Measurements from ENCODE around the gene NT5C1B.

The NT5C1B gene

DNA sequence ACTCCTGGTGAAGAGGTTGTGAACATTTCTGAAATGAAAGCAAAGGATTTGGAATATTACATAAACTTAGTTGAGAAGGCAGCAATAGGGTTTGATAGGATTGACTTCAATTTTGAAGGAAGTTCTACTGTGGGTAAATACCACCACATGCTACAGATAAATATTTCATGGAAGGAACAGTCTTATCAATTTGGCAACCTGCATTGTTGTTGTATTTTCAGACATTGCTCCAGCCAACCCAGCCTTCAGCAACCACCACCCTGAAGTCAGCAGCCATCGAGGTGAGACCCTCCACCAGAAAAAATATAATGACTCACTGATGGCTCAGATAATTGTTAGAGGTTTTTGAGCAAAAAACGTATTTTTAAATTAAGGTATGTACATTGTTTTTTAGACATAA is 38.9 kb downstream of the NT5C1B start:
- no peak for DNase-seq

DNA sequence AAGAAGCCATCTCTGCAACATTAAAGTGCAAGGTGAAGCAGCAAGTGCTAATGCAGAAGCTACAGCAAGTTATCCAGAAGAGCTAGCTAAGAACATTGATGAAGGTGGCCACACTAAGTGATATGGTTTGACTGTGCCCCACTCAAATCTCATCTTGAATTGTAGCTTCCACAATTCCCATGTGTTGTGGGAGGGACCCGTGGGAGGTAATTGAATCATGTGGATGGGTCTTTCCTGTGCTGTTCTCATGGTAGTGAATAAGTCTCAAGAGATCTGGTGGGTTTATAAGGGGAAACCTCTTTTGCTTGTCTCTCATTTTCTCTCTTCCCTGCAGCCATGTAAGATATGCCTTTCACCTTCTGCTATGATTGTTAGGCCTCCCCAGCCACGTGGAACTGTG is 40.3 kb downstream of the NT5C1B start:
- peak; percentile 2 for DNase-seq

DNA sequence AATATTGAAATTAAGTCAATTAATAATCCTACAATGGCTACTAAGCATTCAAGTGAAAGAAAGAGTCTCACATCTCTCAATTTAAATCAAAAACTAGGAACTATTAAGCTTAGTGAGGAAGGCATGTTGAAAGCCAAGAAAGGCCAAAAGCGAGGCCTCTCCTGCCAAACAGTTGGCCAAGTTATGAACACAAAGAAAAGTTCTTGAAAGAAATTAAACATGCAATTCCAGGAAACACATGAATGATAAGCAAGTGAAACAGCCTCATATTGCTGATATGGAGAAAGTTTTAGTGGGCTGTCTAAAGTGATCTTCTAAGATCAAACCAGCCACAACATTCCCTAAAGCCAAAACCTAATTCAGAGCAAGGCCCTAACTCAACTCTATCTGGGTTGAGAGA is 40.7 kb downstream of the NT5C1B start:
- DNase-seq: no peak

DNA sequence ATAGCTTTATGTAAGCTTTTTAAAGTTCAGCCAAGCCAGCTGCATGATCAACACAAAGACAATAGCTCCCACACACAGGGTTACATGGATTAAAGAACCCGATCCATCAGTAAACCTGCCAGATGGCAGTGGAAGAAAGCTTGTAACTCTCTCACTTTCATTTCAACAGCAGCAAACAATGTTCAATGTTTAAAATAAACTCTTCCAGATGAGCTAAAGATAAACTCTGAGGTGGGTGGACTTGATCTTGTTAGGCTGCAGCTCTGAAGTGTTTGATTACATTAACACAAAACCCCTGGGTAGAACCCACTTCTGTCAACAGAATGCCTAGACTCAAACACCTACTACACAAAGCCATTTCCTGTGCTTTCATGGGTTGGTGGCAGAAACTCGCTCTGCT is 42.8 kb downstream of the NT5C1B start:
- DNase-seq: no peak

DNA sequence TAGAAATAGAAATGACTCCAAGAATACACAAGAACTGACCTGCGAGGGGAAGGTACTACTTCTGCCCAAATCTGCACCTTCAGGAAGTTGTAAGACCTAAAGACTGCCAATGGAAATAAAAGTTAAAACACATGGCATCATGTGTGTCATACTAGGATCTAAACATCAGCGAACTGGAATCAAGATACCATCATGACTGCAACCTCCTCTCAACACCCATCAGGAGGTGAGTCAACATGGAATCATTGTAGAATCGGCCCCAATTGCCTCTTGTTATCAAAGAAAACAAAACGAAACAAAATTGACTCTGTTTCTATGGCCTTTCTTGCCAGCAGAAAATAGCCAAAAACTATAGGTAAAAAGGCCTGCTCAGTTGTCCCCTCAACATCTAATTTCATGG is 44.0 kb downstream of the NT5C1B start:
- no peak for DNase-seq

DNA sequence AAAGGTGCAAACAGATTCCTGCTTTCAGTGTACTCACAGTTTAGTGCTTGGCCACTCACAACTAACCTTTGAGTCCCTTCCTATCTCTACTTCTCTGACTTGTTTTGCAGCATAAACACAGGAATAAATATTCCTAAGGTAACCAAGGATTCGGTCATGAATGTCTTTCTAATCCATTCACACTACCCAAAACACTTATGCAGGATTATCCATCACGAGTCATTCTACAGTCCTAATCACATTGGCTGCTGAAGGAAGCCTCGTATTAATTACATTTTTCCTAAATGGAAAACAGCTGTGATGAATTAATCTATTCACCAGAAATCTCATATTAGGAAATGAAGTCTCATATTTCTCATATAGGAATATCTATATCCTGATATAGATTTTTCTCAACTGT is 45.2 kb downstream of the NT5C1B start:
- no peak for DNase-seq

DNA sequence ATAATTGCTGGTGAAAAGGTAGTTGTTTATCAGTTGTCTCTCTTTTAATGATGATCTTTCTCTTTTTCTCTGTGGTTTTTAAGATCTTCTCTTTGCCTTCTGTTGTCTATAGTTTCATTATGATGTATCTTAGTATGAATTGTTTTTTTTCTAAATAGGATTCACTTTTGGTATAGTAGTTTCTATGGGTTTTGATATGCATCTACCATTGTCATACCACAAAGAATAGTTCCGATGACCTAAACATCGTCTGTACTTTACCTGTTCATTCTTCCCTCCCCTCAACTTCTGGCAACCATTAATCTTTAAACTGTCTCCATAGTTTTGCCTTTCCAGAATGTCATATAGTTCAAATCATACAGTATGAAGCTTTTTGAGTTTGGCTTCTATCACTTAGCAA is 48.5 kb downstream of the NT5C1B start:
- no peak for DNase-seq

DNA sequence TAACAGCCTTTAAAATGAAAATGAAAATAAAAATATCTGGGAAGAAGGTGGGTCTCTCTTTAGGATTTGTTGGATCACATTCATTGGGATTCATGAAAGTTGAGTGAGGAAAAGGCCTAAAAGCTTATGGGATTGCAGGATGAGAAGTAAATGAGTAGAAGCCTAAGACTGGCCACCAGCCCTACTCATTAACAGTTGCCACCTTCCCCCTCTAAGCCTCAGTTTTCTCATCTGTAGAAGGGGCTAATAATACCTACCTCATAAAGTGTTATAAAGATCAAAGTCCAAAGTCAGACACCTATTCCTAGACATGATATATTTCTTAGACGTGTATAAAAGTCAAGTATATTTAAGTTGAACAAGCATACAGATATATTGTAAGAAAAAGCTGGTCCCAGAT is 52.7 kb downstream of the NT5C1B start:
- no peak for DNase-seq

DNA sequence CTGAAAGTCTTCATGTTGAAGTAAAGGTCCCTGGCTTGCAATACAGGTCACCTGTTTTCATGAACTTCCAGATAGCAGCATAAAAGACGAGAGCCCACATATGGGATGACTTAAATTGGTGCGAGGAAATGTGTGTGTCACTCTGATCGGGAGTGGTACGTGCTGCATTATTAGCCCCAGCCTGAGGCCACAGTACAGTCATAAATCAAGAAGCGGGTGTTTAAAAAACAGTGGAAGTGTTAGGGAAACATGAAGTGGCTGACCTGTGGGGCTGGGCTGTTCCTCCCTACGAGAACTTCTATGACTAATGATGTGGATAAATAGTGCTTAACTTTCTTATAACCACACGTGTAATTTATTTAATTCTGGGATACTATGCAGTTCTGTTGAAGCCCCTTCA is 53.3 kb downstream of the NT5C1B start:
- DNase-seq: no peak

DNA sequence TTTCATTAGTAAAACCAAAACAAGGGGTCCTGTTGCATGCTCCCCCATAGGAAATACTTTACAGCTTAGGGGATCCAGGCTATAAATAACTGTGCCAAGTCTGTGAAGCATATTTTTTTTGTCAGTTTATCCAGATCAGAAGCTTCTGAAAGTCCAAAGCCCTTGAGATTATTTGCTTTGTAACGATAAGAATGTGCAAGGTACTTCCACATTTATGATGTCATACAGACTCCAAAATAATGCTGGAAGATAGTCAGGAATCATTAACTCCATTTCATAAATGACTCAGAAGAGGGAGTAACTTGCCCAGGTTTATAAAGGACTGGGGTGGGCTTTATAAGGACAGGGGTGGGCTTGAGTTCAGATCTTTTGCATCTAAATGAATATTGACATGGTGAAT is 58.2 kb downstream of the NT5C1B start:
- DNase-seq: no peak

DNA sequence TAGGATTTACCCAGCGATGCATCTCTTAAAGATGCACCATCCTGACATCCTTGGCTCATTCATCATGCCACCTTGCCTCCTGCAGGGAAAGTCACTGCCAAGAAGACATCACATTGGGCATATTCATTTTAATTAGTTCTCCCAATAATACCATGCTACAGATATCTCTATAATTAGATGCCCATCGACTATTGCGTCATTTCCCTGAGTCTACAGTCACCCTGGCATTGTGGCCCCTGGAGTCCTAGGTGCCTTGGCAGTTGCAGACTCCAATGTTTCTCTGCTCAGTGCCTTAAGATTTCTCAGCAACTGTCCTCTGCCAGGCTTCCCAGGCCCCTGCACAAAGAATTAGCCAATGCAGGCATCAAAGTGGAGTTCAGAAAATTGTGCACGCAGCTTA is 61.5 kb downstream of the NT5C1B start:
- DNase-seq: no peak

DNA sequence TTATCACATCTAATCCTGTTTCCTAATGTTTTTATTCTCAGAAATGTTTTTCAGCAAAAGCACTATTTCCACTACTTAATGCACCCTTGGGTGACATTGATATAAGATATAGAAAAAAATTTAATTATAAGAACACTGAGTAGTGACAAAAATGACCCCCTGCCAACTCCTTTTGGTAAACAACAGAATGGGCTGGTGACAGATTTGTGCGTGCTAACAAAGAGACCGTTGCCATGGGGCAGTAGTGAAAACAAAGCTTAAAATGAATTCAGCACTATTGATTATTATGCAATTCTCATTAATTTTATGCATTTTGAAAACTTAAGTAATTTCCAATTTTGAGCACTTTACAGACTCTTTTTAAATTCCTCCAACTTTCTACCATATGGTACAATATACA is 62.0 kb downstream of the NT5C1B start:
- no peak for DNase-seq

DNA sequence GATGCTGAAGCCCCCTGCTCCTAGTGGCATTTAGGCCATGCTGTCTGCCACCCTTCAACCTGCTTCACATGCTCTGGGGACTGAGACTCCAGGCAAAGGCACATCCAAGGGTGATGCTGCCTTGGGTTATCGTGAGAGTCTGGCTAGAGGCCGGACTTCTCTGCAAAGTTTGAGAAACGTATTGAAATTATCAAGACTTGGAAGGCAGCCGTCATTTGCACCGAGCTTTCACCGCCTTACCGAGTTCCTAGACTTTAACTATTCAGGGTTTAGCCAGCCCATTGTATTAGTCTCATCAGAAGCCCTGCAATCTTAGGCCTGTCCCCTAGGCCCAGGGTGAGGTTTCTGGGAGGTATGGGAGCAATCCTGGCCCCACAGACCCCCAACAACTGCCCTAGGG is 62.9 kb downstream of the NT5C1B start:
- DNase-seq: no peak

DNA sequence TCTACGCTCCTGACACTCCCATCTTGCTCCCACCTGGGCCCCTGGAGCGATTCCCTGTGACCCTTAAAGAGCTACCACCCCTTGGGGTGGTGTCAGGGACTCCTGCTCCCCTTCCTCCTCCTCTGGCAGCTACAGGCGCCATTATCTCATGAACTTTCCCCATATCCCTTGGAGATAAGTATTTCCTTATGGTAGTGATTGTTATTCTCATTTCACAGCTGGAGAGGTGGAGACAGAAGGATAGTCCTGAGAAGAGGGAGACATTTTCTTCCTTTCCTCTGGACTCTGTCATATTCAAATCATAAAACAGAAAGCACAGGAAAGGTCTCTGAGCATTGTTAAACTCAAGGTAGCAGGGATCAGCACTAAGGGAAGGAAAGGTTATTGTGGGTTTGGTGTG is 63.5 kb downstream of the NT5C1B start:
- DNase-seq: no peak

DNA sequence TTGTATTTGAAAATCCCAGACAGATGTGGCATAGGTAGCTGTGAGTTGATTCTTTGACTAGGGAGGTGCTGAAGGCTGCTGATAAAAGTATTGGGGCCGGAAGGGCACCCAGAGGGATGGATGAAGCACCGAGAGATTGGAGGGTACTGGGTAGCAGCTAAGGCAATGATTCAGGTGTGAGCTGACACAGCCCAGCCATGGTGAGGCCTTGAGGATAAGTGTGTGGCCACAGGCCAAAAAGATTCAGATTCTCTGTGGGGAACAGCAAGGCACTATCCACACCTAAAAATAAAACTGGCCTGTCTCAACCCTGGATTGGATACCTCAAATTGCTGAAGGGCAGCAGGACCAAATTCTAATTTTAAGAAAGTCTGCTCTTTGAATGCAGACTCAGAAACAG is 64.1 kb downstream of the NT5C1B start:
- no peak for DNase-seq

DNA sequence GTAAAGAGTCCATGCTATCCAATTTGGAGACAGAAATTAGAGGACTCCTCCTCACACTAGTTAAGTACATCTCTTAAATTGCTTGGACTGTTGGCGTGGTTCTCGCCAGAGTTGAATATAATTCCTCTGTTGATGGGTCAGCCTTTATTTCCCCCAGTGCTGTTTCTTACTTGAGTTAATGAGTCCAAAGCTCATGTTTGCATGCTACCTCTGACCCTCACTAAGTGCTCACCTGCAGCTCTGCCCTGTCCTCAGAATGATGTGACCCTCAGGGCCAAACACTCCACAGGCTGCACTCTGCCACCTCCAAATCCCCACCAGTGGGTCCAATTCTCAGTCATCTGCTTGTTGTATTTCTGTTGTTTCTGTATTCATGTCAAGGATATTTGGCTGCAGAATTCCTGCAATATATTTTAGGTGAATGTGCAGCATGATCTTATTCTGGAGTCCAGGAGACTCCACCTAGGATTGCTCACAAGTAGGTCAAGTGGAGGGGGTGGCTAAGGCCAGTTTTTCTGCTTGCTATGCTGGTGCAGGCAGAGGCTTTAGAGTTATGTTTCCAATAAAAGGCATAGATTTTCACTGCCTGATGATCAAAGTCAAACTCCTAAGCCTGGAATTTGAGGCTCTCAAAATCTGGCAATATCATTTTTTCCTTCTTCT is 66.8 kb downstream of the NT5C1B start:
- DNase-seq: no peak

DNA sequence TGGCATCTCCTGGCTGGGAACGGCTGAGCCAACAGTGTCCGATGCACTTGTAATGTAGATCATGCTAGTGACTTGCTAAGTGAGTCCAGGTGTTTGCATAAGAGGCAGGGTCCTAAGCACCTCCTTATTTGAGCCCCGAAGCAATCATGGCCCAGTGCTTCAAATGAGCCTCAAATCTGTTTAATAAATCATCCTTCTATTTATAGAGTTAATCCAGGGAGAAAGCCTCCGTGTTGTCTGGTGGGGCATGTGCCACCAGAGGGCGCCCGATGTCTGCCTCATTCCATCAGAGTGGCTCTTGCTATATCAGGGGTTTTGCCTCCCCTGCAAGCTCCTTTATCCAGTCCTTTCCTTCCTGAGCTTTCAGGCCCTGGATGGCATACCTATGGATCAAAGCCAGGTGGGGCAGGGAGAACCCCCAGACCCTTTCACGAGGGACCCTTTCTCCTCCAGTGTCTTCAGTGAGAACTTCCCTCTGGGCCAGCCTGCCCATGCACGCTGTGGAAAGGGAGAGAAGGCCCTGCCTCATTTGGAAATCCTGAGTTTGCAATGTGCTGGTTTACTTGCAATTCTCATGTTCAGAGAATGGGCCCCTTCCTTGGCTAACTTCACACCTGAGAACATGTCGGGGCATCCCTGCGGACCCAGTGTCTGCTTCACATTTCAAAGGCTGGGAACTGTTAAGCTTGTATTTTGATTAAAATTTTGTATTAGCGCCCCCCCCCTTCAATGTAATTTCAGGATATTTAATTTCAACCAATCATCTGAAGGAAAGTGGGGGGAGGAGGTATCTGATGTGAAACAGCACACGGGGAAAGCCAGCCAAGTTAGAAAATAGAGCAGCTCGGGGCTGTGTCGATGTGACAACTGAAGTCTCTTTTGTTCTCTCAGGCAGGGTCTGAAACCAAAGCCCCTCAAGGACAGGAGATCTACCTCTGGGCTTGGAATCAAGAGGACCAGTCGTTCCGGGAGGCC is 68.6 kb downstream of the NT5C1B start:
- peak; percentile 52 for DNase-seq

DNA sequence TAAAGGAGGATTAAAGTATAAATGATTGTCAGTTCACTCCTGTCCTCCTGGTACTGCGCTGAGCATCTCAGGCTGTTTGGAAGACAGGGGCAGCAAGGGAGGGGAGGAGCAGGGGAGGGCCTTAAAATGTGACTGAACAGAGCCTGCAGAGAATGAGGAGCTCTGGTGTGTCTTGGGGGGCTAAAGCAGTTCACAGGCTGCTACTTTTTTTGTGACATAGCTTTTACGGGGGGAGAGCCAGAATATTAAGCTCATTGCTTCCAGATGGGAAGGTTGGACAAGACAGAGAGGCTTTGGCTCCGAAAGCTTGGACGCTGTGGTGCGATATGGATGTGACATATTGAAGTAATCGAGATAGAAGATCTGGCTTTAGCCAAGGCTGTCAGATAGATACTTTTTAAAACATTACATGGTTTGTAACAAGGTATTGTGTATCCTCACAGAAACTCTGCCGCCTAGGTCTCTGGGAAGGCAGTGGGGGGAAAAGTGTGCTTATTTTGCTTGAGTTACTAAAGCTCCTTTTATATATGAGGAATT is 69.4 kb downstream of the NT5C1B start:
- DNase-seq: no peak

DNA sequence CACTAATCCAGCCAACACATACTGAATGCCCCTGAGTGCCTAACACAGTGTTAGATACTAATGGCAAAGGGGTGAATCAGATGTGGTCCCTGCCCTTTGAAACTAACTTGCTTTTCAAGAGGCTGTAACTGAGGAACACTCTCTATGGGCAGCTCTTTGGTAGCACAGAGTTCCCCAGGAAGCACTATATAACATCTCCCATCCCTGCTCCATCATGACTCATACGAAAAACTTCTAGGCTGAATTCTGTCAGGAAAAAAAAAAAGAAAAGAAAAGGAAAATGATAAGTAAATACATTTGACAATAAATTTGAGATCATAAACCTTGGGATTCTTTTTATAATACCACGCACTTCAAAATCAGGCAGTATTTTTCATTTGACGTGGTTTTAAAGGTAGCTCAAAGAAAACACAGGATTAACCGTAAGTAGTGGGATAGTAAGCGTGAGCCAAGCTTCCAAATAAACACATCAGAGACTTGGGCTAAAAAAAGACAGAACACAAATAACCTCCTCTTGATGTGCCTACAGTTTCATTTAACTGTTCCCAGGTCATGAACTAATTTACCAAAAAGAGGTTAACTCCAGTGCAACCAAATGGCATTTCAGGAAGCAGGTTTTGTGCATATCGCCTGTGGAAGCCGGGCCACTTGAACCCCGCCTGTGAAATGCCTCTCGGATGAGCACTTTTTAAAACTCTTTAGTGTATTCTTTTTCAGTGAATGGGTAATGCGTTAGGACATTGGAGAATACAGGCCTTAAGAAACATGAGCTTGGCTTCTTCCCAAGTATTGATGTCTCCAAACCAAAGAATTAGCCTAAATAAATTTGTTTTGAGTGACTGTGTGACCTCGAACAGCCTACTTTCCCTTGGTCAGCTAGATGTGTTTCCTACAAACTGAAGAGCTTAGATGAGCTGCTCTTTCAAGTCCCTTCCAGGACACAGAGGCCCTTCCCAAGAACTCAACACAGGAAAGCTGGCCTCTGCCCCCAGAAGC is 71.0 kb downstream of the NT5C1B start:
- no peak for DNase-seq

DNA sequence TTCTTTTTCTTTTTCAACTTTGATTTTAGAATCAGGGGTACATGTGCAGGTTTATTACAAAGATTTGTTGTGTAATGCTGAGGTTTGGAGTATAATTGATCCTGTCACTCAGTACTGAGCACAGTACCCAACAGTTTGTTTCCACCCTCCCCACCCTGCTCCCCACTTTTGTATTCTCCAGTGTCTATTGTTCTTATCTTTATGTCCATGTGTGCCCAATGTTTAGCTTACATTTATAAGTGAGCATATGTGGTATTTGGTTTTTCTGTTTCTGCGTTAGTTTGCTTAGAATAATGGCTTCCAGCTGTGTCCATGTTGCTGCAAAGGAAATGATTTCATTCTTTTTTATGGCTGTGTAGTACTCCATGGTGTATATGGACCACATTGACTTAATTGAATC is 72.0 kb downstream of the NT5C1B start:
- no peak for DNase-seq

DNA sequence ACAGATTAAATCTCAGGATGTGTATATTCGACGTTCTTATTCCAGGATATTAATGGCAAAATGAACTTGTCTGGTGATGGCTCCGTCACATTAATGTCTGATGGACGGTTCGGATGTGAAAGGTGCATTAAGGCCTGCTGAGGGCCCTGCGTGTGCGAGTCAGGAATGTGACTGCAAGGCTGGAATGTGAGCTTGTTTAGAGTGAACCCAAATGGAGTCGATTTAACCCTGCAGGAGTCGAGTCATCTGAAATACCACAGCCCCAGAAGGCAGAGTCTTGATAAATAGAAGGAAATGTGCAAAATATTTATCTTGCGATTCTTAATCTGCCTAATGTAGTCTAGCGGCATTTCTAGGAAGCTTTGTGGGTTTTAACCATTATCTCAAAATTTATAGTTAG is 73.3 kb downstream of the NT5C1B start:
- DNase-seq: no peak

DNA sequence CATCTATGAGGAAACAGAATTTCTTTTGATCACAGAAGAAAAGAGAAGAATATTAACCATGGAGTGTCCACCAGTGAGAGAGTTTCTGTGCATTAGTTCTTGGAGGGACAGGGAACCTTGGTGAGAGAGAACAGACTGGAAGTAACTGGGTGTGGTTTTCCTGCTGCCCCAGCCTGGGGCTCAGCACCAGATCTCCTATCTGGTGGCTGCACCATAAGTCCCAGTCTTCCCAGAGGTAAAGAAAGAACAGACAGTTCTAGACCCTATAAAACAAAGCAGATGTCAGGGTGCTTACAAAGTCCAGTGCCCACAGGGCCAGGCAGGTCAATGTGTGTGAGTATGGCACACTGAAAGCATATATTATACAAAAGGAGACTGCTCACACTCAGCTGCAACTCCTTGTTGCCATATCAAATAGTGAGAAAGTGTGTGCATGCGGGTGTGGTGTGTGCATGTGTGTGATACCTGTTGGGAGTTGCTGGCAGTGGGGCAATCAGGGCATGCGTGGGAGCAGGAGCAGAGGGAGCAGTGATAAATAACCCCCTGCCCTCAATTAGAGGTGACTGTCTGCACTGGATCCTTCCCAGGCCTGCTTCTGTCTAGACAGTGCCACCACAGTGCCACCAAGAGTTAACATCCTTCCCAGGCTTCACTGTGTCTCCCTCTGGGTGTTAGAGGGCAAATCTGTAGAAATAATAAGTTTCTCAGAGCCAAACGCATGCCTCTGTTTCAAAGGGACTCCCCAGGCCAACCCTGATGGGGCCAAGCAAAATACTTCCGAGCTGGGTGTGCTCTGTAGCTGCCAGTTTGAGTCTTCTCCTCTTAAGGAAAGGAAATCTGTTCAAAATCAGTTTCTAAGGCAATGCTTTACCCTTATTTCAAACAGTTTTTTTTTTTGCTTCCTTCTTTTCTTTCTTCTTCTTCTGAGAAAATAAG is 74.6 kb downstream of the NT5C1B start:
- DNase-seq: no peak

Data from inflammatory macrophage treated with lipopolysaccharide for 4 hours (primary cell).